Fibroblast of the conjunctiva (primary cell): ENCODE measurements around the gene ZNF30.
"Not testable (repeated sequence)": the region's sequence is repeated elsewhere in the genome, so short reads cannot be mapped to it uniquely, and the experiment has no call there.

ENCODE experiments used
- DNase-seq: peaks from one replicate; pipeline ENCODE4 v3.0.0-alpha.2; 2010; ENCODE audit warnings: low read depth

ZNF30 gene

DNA sequence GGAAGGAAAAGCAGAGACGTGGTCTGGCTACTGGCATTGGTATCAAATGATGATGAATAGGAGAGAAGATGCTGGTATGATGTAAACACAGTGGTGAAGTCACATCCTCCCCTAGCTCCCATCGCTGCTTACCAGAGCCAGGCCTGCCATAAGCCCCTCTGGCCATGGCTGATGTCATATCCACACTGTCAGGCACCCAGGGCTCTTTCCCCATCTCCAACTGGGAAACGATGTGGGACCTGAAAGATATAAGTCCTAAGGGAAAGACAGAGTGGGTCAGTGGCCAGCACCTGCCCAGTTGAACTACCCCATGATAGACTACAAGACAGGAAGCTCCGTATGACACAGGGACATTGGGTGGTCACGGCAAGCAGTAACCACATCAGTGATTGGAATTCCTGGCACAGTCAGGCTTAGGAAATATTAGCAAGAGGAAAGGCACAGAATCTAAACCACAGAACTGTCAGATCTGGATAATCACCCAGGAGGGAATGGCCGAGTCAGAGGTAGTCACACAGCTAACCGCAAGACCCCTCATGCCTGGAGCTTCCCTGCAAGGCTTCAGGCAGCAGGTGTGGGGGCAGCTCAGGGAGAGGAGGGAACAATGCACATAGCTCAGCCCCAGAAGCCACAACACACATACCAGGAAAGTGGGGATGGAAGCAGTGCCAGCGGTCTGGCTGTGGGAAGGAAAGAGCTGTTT, 33.6 kb downstream of the ZNF30 start:
- no peak for DNase-seq

DNA sequence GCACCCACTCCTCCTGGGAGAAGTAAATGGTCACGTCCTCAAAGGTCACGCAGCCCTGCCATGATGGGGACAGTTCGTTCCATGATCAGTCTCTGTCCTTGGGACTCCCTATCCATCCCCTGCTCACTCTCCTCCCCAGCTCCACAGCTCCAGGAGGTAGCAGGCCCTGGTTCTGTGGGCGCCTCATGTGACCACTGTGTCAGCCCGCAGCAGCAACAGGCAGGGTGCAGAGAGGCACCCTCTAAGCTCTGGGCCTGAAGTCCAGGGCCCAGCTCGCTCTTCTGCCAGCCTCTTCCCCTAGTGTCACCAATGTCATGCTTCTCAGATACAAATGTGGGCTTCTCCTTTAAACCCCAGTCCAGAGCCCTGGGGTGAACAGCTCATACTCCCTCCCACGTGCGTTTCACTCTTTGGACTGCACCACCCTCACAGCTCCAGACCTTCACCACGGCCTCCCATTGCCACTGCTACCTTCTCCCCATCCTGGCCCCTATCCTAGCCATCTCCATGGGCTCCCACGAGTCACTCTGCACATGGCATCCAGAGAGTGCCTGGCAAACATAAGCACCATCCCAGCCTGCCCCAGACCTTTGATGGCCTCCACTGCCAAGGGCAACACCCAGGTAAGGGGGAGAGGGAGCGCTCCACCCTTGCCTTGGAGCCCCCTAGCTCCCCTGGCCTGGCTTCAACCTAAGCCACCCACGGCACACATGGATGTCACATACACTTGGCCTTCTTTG, 34.4 kb downstream of the ZNF30 start:
- DNase-seq: no peak

GRCh38 chr19:34961775-34962686, 35.3 kb downstream of the ZNF30 start:
- no peak for DNase-seq

DNA sequence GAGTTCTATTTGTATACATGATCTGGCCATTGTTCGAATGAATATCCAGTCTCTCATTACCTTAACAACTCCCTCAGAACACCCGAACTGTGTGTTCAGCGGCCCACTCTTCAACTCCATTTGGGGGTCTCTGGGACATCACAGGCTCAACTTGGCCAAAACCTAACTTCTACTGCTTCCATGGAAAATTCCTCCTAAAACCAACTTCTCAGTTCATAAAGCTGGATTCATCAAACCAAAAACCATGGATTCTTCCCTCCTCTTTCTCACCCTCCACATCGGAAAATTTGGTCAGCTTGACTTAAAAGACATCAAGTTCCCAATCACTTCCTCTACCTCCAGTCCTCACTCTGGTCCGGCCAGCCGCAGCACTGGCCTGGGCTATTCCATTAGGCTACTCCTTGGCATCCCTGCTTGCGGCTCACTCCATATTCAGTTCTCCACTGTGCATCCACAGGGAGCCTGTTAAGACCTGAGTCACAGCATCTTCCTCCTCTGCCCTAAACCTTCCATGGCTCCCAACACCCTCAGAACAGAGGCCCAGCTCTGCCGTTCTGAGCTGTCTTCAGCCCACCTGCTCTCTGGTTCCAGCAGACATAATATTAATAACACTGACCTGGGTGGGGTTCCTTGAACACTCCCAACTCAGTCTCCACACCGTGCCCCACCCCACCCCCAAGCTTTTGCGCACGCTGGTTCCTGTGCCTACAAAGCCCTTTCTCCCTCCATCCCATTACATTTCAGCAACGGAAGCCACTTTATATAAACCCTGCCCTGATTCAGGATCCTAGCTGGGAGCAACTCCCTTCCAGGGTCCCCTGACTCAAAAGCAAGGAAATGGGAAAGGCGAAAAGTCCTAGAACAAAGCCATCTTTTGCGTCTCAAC, 36.2 kb downstream of the ZNF30 start:
- no peak for DNase-seq

- DNase-seq: no peak
Measured at GRCh38 chr19:34963573-34964406, 37.1 kb downstream of the ZNF30 start, which contains the start of gene ZNF792. Gene ZNF792, minus strand, starts transcription at chr19:34964229. Its CDS starts 567 bp downstream, at chr19:34963662.

GRCh38 chr19:34964598-34964997, 37.9 kb downstream of the ZNF30 start:
- DNase-seq: no peak

DNA sequence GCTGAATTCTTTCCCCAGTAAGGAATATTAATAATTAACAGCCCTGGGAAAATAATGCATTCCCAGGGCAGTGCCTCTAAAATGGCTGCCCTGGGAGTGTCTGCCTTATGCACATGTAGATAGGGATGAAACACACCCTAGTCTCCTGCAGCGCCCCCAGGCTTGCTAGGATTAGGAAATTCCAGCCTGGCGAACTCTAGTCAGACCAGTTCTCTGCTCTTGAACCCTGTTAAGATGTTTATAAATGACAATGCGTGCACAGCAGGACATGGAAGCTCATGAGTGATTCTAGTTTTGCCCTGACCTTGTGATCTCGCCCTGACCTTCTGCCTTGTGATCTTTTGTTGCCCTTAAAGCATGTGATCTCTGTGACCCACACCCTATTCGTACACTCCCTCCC, 38.8 kb downstream of the ZNF30 start:
- not testable (repeated sequence) for DNase-seq

- DNase-seq: no peak
Measured at GRCh38 chr19:34967551-34967950, 40.8 kb downstream of the ZNF30 start.

GRCh38 chr19:34969721-34970120, 43.0 kb downstream of the ZNF30 start:
- no peak for DNase-seq

DNA sequence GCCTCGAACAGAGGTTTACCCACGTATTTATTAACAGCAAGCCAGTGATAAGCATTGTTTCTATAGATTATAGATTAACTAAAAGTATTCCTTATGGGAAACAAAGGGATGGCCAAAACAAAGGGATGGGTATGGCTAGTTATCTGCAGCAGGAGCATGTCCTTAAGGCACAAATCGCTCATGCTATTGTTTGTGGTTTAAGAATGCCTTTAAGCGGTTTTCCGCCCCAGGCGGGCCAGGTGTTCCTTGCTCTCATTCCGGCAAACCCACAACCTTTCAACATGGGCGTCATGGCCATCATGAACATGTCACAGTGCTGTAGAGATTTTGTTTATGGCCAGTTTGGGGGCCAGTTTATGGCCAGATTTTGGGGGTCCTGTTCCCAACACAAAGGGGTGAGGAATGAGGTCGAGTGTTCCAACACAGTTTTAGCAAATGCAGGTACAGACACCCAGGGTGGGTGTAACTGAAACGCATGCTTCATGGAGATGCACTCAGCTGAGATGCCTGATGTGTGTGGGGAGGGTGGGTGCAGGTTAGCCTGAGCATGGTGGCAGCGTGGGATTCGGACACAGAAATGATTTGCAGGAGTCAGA, 43.6 kb downstream of the ZNF30 start:
- not testable (repeated sequence) for DNase-seq

DNA sequence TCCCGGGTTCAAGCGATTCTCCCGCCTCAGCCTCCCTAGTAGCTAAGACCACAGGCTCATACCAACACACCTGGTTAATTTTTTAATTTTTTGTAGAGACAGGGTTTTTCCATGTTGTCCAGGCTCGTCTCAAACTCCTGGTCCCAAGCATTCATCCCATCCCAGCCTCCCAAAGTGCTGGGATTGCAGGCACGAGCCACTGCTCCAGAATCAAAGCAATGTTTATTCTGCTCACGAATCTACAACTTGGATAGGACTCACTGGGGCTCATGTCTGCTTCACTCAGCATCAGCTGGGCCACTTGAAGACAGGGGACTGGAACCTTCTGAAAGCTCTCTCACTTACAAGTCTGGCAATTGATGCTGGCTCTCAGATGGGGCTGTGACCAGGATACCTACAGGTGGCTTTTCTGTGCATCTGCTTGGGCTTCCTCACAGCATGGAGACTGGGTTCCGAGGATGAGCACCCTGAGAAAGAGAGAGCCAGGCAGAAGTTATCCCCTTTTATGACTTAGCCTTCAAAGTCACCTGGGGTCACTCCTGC, 45.5 kb downstream of the ZNF30 start:
- DNase-seq: no peak

DNA sequence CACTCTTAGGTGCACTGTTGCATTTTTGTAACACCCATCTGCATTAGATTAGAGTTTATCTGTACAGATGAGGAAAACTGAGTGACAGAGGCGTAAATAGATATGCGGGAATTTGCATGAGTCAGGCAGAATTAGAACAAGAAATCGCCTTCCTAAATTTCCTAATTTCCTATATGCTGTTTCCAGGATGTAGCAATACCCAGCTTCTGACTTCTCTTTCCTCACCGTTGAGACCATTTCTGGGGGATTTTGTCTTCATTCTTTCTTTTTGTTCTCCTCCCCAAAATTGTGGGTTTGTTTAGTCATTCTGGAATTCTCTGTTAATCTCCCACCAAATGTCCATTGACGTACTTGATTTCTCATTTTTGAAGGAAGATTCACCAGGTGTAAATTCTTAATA, 47.9 kb downstream of the ZNF30 start:
- DNase-seq: no peak

DNA sequence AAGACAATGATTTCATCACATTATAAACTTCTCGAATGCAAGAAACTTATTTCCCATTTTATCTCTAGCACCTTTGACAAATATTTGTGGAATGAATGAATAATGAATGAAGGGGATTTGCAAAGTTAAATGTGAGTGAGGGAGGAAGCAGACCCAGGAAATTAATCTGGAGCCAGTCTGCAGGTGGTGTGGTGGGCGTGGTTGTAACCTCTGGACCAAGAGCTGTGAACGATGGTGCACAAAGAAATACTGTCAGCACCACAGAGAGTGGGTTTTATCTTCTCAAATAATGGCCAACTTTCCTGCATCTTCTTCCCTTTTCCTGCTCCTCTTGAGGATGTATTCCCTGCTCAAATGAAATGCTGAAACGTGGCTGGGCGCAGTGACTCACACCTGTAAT, 48.4 kb downstream of the ZNF30 start:
- no peak for DNase-seq

- DNase-seq: no peak
Measured at GRCh38 chr19:34976611-34977010, 49.9 kb downstream of the ZNF30 start.

DNA sequence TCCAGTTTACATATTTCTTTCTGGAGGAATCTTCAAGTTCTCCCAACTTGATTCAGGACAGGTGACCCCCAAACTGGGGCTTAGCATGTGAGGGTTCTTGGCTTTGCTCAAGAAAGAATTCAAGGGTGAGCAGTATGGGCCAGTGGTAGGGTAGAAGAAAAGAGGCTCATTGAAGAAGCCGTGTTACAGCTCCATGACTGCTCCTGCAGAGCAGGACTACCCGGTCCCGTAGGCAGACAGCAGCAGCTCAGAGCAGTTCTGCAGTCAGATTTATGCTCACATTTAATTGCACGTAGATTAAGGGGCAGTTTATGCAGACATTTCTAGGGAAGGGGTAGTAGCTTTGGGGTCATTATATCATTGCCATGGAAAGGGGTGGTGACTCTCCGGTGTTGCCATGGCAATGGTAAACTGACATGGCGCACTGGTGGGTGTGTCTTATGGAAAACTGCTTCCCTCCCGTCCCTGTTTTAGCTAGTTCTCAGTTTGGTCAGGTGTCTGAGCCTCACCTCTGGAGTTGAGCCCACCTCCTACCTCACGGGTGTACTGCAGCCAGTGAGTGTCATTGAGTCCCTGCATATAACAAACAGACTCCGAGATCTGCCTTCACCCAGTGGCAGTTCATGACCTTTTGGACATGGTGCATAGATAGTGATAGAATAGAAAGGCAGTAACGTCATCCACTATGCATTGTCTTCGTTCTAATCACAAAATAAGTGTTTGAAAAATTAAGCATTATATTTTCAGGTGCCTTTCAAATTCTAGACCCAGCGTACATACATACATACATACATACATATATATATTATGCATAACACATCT, 53.3 kb downstream of the ZNF30 start:
- DNase-seq: no peak

DNA sequence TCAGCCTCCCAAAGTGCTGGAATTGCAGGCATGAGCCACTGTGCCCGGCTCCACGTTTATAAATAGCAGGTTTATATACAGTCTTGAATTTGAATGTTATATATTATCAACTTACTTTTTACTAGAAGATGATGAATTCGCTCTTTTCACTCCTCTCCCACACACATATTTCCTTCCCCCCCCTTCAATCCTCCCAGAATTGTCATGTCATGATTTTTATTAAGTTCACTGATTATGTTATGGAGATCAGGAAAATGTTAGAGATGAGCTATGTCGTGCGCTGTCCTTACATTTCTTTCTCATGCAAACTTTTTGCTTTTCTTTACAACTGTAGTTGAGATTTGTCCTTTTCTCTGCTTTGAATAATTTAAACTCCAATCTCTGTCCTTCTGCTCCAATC, 55.6 kb downstream of the ZNF30 start:
- DNase-seq: no peak

DNA sequence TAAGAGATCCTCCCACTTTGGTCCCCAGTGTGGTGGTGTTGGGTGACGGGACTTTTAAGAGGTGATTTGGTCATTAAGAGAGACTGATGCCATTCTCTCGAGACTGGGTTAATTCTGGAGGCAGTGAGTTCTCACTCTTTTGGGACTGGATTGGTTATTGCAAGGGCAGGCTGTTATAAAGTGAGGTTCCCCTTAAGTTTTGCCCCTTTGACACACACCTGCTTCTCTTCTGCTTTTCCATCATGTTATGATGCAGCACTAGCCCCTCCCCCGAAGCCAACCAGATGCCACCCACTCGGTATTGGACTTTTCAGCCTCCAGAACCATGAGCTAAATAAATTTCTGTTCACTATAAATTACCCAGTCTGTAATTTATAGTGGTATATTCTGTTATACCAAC, 57.1 kb downstream of the ZNF30 start:
- DNase-seq: no peak

DNA sequence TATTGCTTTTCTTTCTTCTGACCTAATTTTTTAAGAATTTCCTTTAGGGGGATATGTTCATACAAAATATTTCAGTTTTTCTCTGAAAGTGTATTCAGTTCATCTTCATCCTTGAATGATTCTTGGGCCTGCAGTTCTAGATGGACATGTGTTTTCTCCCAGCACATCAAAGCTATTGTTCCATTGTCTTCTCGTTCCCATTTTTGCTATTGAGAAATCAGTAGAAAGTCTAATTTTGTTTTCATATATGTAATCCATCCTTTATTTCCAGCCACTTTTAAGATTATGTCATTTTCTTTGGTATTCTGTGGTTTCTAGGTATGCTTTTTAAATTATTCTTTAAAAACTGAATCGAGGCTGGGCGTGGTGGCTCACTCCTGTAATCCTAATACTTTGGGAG, 57.6 kb downstream of the ZNF30 start:
- DNase-seq: no peak
